Esophagus (tissue), 2 donors: ENCODE measurements around the gene PICK1. TPM values are rescaled to one million over a fixed set of nuclear protein-coding genes. Genes with fewer than 3 reads are reported as not detected.

Source experiments
- H3K27ac ChIP-seq, 2 donors: one replicate each; pipeline ENCODE4 v1.5.1; 2013; ENCODE audit warnings: low read depth in 2 of 2, mild to moderate bottlenecking in 2 of 2, inconsistent platforms in 1 of 2, low read length in 1 of 2, moderate library complexity in 1 of 2
- H3K27me3 ChIP-seq, 2 donors: one replicate each; pipeline ENCODE4 v1.6.1; 2013; ENCODE audit warnings: low read length in 2 of 2, control low read depth in 1 of 2, mild to moderate bottlenecking in 1 of 2; ENCODE audit not compliant: insufficient read depth in 2 of 2, control insufficient read depth in 1 of 2
- H3K36me3 ChIP-seq, 2 donors: one replicate each; pipeline ENCODE4 v1.6.1; 2013; ENCODE audit warnings: low read length in 1 of 2; ENCODE audit not compliant: control insufficient read depth in 2 of 2, insufficient read depth in 2 of 2
- H3K4me1 ChIP-seq, 2 donors: one replicate each; pipeline ENCODE4 v1.6.1; 2013; ENCODE audit warnings: low read length in 1 of 2; ENCODE audit not compliant: control insufficient read depth in 2 of 2, insufficient read depth in 2 of 2
- H3K4me3 ChIP-seq, 2 donors: one replicate each; pipeline ENCODE4 v1.5.1; 2013; ENCODE audit warnings: low read length in 2 of 2, mild to moderate bottlenecking in 2 of 2, low read depth in 1 of 2, moderate library complexity in 1 of 2
- H3K9me3 ChIP-seq, 2 donors: one replicate each; pipeline ENCODE4 v1.6.1; 2013; ENCODE audit warnings: mild to moderate bottlenecking in 2 of 2, low read depth in 1 of 2, low read length in 1 of 2, moderate library complexity in 1 of 2; ENCODE audit not compliant: control insufficient read depth in 2 of 2, insufficient read depth in 1 of 2
- WGBS, 2 donors: extraction: QIAGEN DNeasy Blood & Tissue Kit; methylation state at CpG; one replicate each; pipeline ENCODE4 v1.1.7; 2013; 5-methylcytosine and 5-hydroxymethylcytosine counted together
- polyA plus RNA-seq, 2 donors: library from polyadenylated mRNA; stranded (reverse); fragments of 200-250 nt; gene quantifications; one replicate each; pipeline ENCODE4 v1.2.3, GENCODE V29; 2013
- donor health status: healthy with polysubstance abuse.
- donor health status: Bipolar disorder and iron deficiency.

PICK1 gene
- polyA plus RNA-seq, 2 donors = 25.3 to 25.6 TPM

GRCh38 chr22:38068641-38069371 is 11.6 kb downstream of the PICK1 start:
- H3K36me3 ChIP-seq = peaks cover 27 to 65% of the 10 kb centered on the region in 2 donors
- H3K4me3 ChIP-seq = no peak overlapping the region
- H3K9me3 ChIP-seq = no peaks in the 10 kb centered on the region
- 85 to 87% methylated on average over 13 of the region's 13 CpGs for WGBS, 2 donors
- H3K27me3 ChIP-seq = no peaks in the 10 kb centered on the region
- H3K4me1 ChIP-seq = no peaks in the 10 kb centered on the region
- H3K27ac ChIP-seq = peak overlapping the region; percentile 23 to 45

- no peaks in the 10 kb centered on the region for H3K27me3 ChIP-seq
- H3K36me3 ChIP-seq = peaks cover 27 to 69% of the 10 kb centered on the region in 2 donors
- no peaks in the 10 kb centered on the region for H3K9me3 ChIP-seq
- WGBS, 2 donors = 71 to 80% methylated on average over 21 of the region's 21 CpGs
- H3K4me3 ChIP-seq = no peak overlapping the region
- no peaks in the 10 kb centered on the region for H3K4me1 ChIP-seq
- H3K27ac ChIP-seq = peak overlapping the region; percentile 26 to 59
These were observed 12.4 kb downstream of the PICK1 start for GRCh38 chr22:38069372-38070249.

- H3K36me3 ChIP-seq = peaks cover 21 to 69% of the 10 kb centered on the region in 2 donors
- H3K9me3 ChIP-seq = no peaks in the 10 kb centered on the region
- H3K27me3 ChIP-seq = no peaks in the 10 kb centered on the region
- 84 to 89% methylated on average over 11 of the region's 11 CpGs for WGBS, 2 donors
- no peaks in the 10 kb centered on the region for H3K4me1 ChIP-seq
- H3K4me3 ChIP-seq = no peak overlapping the region
- peak overlapping the region in 1 of 2 donors; percentile 59 for H3K27ac ChIP-seq
These were observed 13.2 kb downstream of the PICK1 start for GRCh38 chr22:38070250-38070921.

GRCh38 chr22:38071421-38072321 is 14.5 kb downstream of the PICK1 start:
- WGBS, 2 donors = 90% methylated on average over 21 to 22 of the region's 22 CpGs
- peaks cover 17 to 61% of the 10 kb centered on the region in 2 donors for H3K36me3 ChIP-seq

GRCh38 chr22:38072322-38073149 is 15.3 kb downstream of the PICK1 start:
- no peaks in the 10 kb centered on the region for H3K27me3 ChIP-seq
- no peak overlapping the region for H3K4me3 ChIP-seq
- 92 to 96% methylated on average over 25 of the region's 25 CpGs for WGBS, 2 donors

More at GRCh38 chr22:38071421-38072321, 14.5 kb downstream of the PICK1 start:
- no peak overlapping the region for H3K27ac ChIP-seq
- no peaks in the 10 kb centered on the region for H3K4me1 ChIP-seq
- H3K9me3 ChIP-seq = no peaks in the 10 kb centered on the region
- H3K4me3 ChIP-seq = no peak overlapping the region
- H3K27me3 ChIP-seq = no peaks in the 10 kb centered on the region

GRCh38 chr22:38073150-38074130 is 16.2 kb downstream of the PICK1 start:
- Histone ChIP-seq H3K27me3 (no peaks in the 10 kb centered on the region), H3K9me3 (no peaks in the 10 kb centered on the region), H3K27ac (no peak overlapping the region), H3K4me1 (no peaks in the 10 kb centered on the region), H3K36me3 (peaks cover 11 to 47% of the 10 kb centered on the region in 2 donors), H3K4me3 (no peak overlapping the region)
- WGBS, 2 donors = 94% methylated on average over 28 of the region's 28 CpGs

More at GRCh38 chr22:38072322-38073149, 15.3 kb downstream of the PICK1 start:
- H3K9me3 ChIP-seq = no peaks in the 10 kb centered on the region
- H3K27ac ChIP-seq = no peak overlapping the region
- H3K36me3 ChIP-seq = peaks cover 17 to 55% of the 10 kb centered on the region in 2 donors
- no peaks in the 10 kb centered on the region for H3K4me1 ChIP-seq

GRCh38 chr22:38074181-38075104 is 17.2 kb downstream of the PICK1 start:
- Histone ChIP-seq H3K9me3 (no peaks in the 10 kb centered on the region), H3K27ac (no peak overlapping the region), H3K36me3 (peaks cover 8 to 43% of the 10 kb centered on the region in 2 donors), H3K4me3 (no peak overlapping the region), H3K4me1 (no peaks in the 10 kb centered on the region), H3K27me3 (no peaks in the 10 kb centered on the region)
- 87 to 90% methylated on average over 47 of the region's 47 CpGs for WGBS, 2 donors
